Large intestine (tissue), 3 donors: ENCODE results near the gene TLR9. TPM values are rescaled to one million over a fixed set of nuclear protein-coding genes. Genes with fewer than 3 reads are reported as not detected.
"Not testable (repeated sequence)": the region's sequence is repeated elsewhere in the genome, so short reads cannot be mapped to it uniquely, and the experiment has no call there.

Source experiments
- DNase-seq, 2 donors: peaks; one replicate each; pipeline versions ENCODE4 v3.0.0 to v3.0.0-alpha.2; 2013
- H3K27ac ChIP-seq: one replicate; pipeline ENCODE4 v1.5.1; 2013; ENCODE audit warnings: low read length
- H3K27me3 ChIP-seq: 2 replicates; pipeline ENCODE4 v1.6.1; 2013; ENCODE audit warnings: low read length; ENCODE audit not compliant: control insufficient read depth, insufficient read depth
- H3K36me3 ChIP-seq: 2 replicates; pipeline ENCODE4 v1.6.1; 2013; ENCODE audit warnings: low read length; ENCODE audit not compliant: control insufficient read depth, insufficient read depth
- H3K4me1 ChIP-seq: one replicate; pipeline ENCODE4 v1.6.1; 2013; ENCODE audit warnings: low read length; ENCODE audit not compliant: control insufficient read depth, insufficient read depth
- H3K4me3 ChIP-seq: one replicate; pipeline ENCODE4 v1.5.1; 2013; ENCODE audit warnings: low read length
- H3K9me3 ChIP-seq: one replicate; pipeline ENCODE4 v1.6.1; 2013; ENCODE audit warnings: mild to moderate bottlenecking, low read depth, low read length, moderate library complexity; ENCODE audit not compliant: control insufficient read depth
- WGBS: methylation state at CpG from one replicate; pipeline ENCODE4 v1.1.5; 2013; ENCODE audit warnings: low lambda C conversion rate; ENCODE audit not compliant: insufficient coverage; 5-methylcytosine and 5-hydroxymethylcytosine counted together
- polyA plus RNA-seq: library from polyadenylated mRNA; unstranded; fragments of 120-200 nt; gene quantifications from one replicate; pipeline ENCODE4 v1.2.1, GENCODE V29; 2013

The TLR9 gene
- polyA plus RNA-seq, 1 donor = 0.37 TPM

DNA sequence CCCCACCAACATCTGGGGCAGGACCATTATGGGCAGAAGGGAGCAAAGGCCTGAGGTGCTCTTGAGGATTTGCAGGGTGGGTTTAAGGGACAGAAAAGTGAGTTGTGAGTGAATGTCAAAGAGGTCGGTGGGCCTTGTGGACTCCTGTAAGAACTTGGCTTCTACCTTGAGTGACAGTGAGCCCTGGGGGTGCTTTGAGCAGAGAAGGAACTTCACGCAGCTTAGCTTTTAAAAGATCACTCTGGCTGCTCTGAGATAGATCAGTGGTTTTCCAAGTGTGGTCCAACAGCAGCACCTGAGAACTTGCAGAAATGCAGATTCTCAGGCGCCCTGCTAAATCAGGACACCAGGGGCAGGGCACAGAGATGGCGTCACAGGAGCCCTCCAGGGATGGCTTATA is 42.8 kb downstream of the TLR9 start:
- Histone ChIP-seq H3K27me3 (no peaks in the 10 kb centered on the region), H3K4me1 (no peaks in the 10 kb centered on the region), H3K9me3 (no peaks in the 10 kb centered on the region), H3K4me3 (no peak overlapping the region), H3K36me3 (no peaks in the 10 kb centered on the region), H3K27ac (no peak overlapping the region)
- no peak for DNase-seq
- no CpG with 5 or more reads among the region's 4 CpGs for WGBS

DNA sequence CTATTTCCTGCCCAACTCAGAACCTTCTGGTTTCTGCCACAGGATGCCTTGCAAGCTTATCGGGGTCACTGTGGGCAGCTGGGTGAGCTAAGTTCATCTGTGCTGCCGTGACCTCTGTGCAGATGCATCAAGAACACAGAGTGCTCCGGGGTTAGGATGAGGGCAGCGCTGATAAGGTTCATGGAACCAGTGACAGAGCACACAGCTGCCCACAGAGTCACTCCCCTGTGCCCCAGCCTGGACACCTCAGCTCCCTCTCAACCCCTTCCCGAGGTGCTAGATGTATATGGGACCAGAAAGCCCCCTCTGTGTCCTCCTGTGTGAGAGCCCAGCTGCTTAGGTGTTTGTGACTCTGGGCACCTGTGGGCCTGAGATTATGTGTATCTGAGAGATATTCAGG is 43.2 kb downstream of the TLR9 start:
- WGBS = no CpG with 5 or more reads among the region's 5 CpGs
- no peak overlapping the region for H3K4me3 ChIP-seq
- H3K27ac ChIP-seq = no peak overlapping the region
- H3K4me1 ChIP-seq = no peaks in the 10 kb centered on the region
- H3K36me3 ChIP-seq = no peaks in the 10 kb centered on the region
- no peaks in the 10 kb centered on the region for H3K9me3 ChIP-seq
- DNase-seq = no peak
- H3K27me3 ChIP-seq = no peaks in the 10 kb centered on the region

- H3K36me3 ChIP-seq = no peaks in the 10 kb centered on the region
- H3K27me3 ChIP-seq = no peaks in the 10 kb centered on the region
- no peak for DNase-seq
- H3K4me3 ChIP-seq = no peak overlapping the region
- H3K9me3 ChIP-seq = no peaks in the 10 kb centered on the region
- WGBS = no CpG with 5 or more reads among the region's 4 CpGs
- H3K4me1 ChIP-seq = no peaks in the 10 kb centered on the region
- no peak overlapping the region for H3K27ac ChIP-seq
Measured at GRCh38 chr3:52181543-52181942, 43.9 kb downstream of the TLR9 start.

DNA sequence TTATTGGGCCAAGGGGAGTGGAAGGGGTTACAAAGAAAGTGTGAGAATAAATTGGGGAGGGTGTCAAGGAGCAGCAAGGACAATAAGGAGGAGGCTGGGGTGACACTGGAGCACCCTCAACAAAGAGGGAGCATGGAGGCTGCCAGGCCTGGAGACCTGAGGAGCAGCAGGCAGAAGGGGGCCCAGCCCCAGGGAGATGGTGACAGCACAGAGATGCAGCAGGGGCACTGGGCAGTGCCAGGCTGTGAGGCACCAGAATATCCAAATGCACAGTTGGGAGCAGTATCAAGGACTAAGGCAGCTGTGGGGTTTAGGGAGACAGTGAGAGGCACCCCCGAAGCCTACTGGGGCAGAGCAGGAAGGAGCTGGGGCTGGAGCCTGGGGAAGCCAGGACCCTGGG is 46.9 kb downstream of the TLR9 start:
- H3K36me3 ChIP-seq = no peaks in the 10 kb centered on the region
- no peaks in the 10 kb centered on the region for H3K27me3 ChIP-seq
- WGBS = no CpG with 5 or more reads among the region's 1 CpG
- no peaks in the 10 kb centered on the region for H3K9me3 ChIP-seq
- H3K27ac ChIP-seq = no peak overlapping the region
- H3K4me3 ChIP-seq = no peak overlapping the region
- H3K4me1 ChIP-seq = no peaks in the 10 kb centered on the region
- no peak for DNase-seq

GRCh38 chr3:52178126-52178525 is 47.3 kb downstream of the TLR9 start:
- H3K4me3 ChIP-seq, H3K27me3 ChIP-seq, H3K4me1 ChIP-seq, DNase-seq, H3K9me3 ChIP-seq, H3K27ac ChIP-seq, H3K36me3 ChIP-seq: not testable (repeated sequence)
- no CpG with 5 or more reads among the region's 4 CpGs for WGBS

- H3K27me3 ChIP-seq = no peaks in the 10 kb centered on the region
- DNase-seq = no peak
- WGBS = no CpG with 5 or more reads among the region's 5 CpGs
- H3K4me3 ChIP-seq = no peak overlapping the region
- no peaks in the 10 kb centered on the region for H3K36me3 ChIP-seq
- H3K27ac ChIP-seq = no peak overlapping the region
- no peaks in the 10 kb centered on the region for H3K4me1 ChIP-seq
- H3K9me3 ChIP-seq = no peaks in the 10 kb centered on the region
Measured at GRCh38 chr3:52177701-52178042, 47.8 kb downstream of the TLR9 start.

- H3K27ac ChIP-seq = no peak overlapping the region
- no CpG with 5 or more reads among the region's 15 CpGs for WGBS
Measured at GRCh38 chr3:52176951-52177700, 48.3 kb downstream of the TLR9 start.

DNA sequence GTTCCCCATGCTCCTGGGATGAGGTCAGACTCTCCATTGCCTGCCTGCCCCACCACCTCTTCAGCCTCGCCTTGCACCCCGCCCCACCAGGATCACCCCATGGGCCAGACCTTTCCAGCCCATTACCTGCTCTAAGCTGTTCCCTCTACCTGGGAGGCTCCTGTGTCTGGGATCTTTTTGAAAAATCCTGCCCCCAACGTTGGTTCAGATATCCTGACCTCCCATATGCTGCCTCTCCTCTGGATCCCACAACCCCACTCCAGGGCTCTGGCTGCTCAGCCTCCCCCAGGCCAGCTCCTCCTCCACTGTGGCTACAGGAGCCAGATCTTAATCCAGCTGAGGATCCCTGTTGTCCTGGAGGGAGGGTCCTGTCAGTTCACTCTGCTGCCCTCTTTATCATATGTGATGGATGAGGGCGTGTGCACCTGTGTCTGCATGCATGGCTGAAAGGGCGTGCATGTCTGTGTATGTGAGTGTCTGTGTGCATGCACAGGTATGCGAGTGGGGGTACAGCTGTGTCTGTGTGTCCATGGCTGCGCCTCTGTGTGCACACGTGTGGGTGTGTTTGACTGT is 49.2 kb downstream of the TLR9 start:
- H3K27ac ChIP-seq = no peak overlapping the region
- peaks cover 5% of the 10 kb centered on the region for H3K4me1 ChIP-seq
- DNase-seq = no peak
- no CpG with 5 or more reads among the region's 8 CpGs for WGBS
- H3K36me3 ChIP-seq = no peaks in the 10 kb centered on the region
- no peaks in the 10 kb centered on the region for H3K27me3 ChIP-seq
- H3K9me3 ChIP-seq = no peaks in the 10 kb centered on the region
- no peak overlapping the region for H3K4me3 ChIP-seq

More at GRCh38 chr3:52176951-52177700, 48.3 kb downstream of the TLR9 start:
- Histone ChIP-seq H3K9me3 (no peaks in the 10 kb centered on the region), H3K4me3 (no peak overlapping the region), H3K36me3 (no peaks in the 10 kb centered on the region), H3K4me1 (no peaks in the 10 kb centered on the region), H3K27me3 (no peaks in the 10 kb centered on the region)
- DNase-seq = no peak

DNA sequence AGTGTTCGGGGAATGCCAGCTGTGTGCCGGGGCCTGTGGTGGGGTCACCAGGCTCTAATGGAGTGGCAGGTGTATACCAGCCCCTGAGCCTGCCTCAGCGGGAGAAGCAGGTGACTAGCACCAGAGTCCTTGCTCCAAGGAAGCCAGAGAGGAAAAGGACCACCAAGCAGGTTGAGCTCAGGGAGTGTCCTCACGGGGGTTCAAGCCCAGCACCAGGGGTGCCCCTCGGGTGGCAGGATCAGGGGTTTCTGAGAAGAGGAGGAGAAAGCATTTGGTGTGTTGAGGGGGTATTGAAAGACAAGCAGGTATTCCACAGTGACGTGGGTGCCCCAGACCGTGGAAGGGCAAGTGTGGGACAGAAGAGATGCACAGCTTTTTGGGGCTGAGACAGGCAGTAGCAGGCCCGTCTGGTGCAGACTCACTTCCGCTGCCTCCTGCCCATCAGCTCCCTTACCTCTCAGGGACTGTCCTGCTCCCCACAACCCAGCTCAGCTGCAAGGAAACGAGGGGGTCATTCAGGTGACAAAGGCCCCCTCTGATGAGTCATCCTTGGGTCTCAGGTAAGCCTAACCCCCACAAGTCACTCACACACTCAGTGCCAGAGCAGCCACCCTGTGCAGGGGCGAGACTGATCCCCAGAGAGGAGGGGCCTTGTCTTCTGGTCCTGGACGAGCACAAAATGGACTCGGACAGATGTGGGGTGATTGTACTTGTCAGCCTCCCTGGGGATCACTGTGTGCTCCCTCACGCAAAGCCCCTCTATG is 49.8 kb downstream of the TLR9 start:
- H3K4me3 ChIP-seq = no peak overlapping the region
- no peaks in the 10 kb centered on the region for H3K27me3 ChIP-seq
- WGBS = no CpG with 5 or more reads among the region's 14 CpGs
- DNase-seq = no peak
- peaks cover 7% of the 10 kb centered on the region for H3K4me1 ChIP-seq
- no peaks in the 10 kb centered on the region for H3K9me3 ChIP-seq
- H3K36me3 ChIP-seq = no peaks in the 10 kb centered on the region
- H3K27ac ChIP-seq = no peak overlapping the region

DNA sequence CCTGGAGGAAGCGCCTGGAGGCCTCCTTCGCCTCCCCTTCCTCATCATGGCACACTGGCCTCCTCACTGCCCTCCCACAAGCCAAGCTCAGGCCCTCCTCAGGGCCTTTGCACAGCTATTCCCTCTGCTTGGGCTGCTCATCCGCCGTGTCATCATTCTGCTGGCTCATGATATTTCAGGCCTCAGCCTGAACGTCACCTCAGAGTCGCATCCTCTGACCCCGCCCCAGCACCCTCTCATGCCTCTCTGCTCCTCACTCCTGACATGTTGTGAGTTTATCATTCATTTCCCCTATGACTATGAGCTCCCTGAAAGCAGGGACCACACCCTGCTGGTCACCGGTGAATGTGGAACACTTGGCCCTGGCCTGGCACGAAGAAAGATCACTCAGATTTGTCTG is 50.5 kb downstream of the TLR9 start:
- Histone ChIP-seq H3K9me3 (no peaks in the 10 kb centered on the region), H3K36me3 (no peaks in the 10 kb centered on the region), H3K27me3 (no peaks in the 10 kb centered on the region), H3K4me3 (no peak overlapping the region), H3K4me1 (peaks cover 7% of the 10 kb centered on the region), H3K27ac (no peak overlapping the region)
- no peak for DNase-seq
- no CpG with 5 or more reads among the region's 9 CpGs for WGBS
